NCI-H345 treated with DMSO at 0.1 percent for 48 hours (cell line): ENCODE results near the gene PSME2.
"Not testable (repeated sequence)": the region's sequence is repeated elsewhere in the genome, so short reads cannot be mapped to it uniquely, and the experiment has no call there.

Source experiments
- DNase-seq: peaks from one replicate; lab custom pipeline; 2025; ENCODE audit not compliant: unreplicated experiment; lab: John Stamatoyannopoulos, UW

PSME2 gene

GRCh38 chr14:24115422-24116127, 30.8 kb downstream of the PSME2 start:
- DNase-seq = no peak

GRCh38 chr14:24114532-24115421, 31.6 kb downstream of the PSME2 start, which contains the start of the genes DCAF11 and NRL:
Gene DCAF11 (plus strand): TSS chr14:24114777. CDS start chr14:24115595, 818 bp downstream.
Gene NRL (minus strand): TSS chr14:24114949. CDS start chr14:24082848, 32,101 bp downstream.
- peak; percentile 98 for DNase-seq

- DNase-seq = peak; percentile 92
Observed at GRCh38 chr14:24113801-24114531, 32.4 kb downstream of the PSME2 start.

- no peak for DNase-seq
Observed at GRCh38 chr14:24113379-24113800, 33.0 kb downstream of the PSME2 start.

GRCh38 chr14:24110523-24110922, 35.9 kb downstream of the PSME2 start:
- no peak for DNase-seq

GRCh38 chr14:24110060-24110459, 36.4 kb downstream of the PSME2 start:
- DNase-seq = no peak

GRCh38 chr14:24108336-24108874, 38.0 kb downstream of the PSME2 start:
- DNase-seq = no peak

GRCh38 chr14:24106672-24107271, 39.6 kb downstream of the PSME2 start:
- DNase-seq = no peak

GRCh38 chr14:24105609-24106239, 40.7 kb downstream of the PSME2 start:
- not testable (repeated sequence) for DNase-seq

- no peak for DNase-seq
Observed at GRCh38 chr14:24103451-24103850, 43.0 kb downstream of the PSME2 start.

GRCh38 chr14:24102357-24103048, 43.9 kb downstream of the PSME2 start:
- DNase-seq = no peak

GRCh38 chr14:24100982-24101494, 45.4 kb downstream of the PSME2 start:
- DNase-seq = no peak

GRCh38 chr14:24100197-24100981, 46.0 kb downstream of the PSME2 start:
- DNase-seq = no peak

- peak; percentile 39 for DNase-seq
Observed at GRCh38 chr14:24098927-24099813, 47.2 kb downstream of the PSME2 start.

- DNase-seq = no peak
Observed at GRCh38 chr14:24098229-24098926, 48.0 kb downstream of the PSME2 start.

GRCh38 chr14:24096545-24097181, 49.7 kb downstream of the PSME2 start:
- DNase-seq = no peak
